Uterus (tissue), 2 donors: Measurements from ENCODE around the gene CNTN6.

Experiments
- POLR2A ChIP-seq, 2 donors: fragments of 450-650 bp; IDR thresholded peaks; one replicate each; pipeline ENCODE4 v1.6.1; 2016; ENCODE audit warnings: antibody characterized with exemption in 2 of 2, mild to moderate bottlenecking in 1 of 2, moderate library complexity in 1 of 2
- TF ChIP-seq, protein P1 (sequence below), 4 experiments: fragments of 200-600 bp in 2 of 4; fragments of 450-650 bp in 2 of 4; sonication (generic) in 2 of 4; IDR thresholded peaks; one replicate each; pipeline ENCODE4 v1.5.1; 2016 to 2019; ENCODE audit warnings: antibody characterized with exemption in 4 of 4, mild to moderate bottlenecking in 2 of 4, moderate library complexity in 1 of 4

DNA sequence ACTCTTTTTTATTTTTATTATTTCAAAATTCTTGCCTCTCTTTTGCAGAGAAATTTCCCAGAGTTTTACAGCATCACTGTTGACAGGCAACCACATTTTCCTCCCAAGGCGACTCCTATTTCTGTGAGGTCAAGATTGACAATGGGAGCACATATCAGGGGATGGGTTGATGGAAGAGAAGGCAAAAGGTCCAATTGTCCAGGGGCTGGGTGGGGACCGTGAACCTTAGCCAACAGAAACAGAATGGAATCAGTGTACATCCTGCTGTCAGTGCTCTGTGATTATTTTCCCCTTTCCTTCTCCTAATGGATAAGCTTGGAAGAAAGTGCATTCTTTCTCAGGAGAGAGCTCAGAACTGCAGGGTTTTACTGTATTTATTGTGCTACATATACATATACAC, 42.4 kb downstream of the CNTN6 start:
- TF ChIP-seq, protein P1, sequence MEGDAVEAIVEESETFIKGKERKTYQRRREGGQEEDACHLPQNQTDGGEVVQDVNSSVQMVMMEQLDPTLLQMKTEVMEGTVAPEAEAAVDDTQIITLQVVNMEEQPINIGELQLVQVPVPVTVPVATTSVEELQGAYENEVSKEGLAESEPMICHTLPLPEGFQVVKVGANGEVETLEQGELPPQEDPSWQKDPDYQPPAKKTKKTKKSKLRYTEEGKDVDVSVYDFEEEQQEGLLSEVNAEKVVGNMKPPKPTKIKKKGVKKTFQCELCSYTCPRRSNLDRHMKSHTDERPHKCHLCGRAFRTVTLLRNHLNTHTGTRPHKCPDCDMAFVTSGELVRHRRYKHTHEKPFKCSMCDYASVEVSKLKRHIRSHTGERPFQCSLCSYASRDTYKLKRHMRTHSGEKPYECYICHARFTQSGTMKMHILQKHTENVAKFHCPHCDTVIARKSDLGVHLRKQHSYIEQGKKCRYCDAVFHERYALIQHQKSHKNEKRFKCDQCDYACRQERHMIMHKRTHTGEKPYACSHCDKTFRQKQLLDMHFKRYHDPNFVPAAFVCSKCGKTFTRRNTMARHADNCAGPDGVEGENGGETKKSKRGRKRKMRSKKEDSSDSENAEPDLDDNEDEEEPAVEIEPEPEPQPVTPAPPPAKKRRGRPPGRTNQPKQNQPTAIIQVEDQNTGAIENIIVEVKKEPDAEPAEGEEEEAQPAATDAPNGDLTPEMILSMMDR (IDR thresholded peaks at IDR 0.05), result no peak
- TF ChIP-seq POLR2A (IDR thresholded peaks at IDR 0.05), result no peak
